NCI-H1436 treated with DMSO at 0.1 percent for 48 hours (cell line): ENCODE results near the gene TP53TG5.
A peak's percentile ranks its signal among the peaks of the same experiment; 100 is the strongest.

Experiments used
- DNase-seq: peaks from one replicate; lab custom pipeline; 2025; lab: John Stamatoyannopoulos, UW

TP53TG5 gene

GRCh38 chr20:45405571-45406259 lies 27.6 kb upstream of the TP53TG5 start:
- DNase-seq = no peak

- no peak for DNase-seq
Measured at GRCh38 chr20:45404438-45404837, 26.3 kb upstream of the TP53TG5 start.

- no peak for DNase-seq
Measured at GRCh38 chr20:45402946-45403345, 24.8 kb upstream of the TP53TG5 start.

DNA sequence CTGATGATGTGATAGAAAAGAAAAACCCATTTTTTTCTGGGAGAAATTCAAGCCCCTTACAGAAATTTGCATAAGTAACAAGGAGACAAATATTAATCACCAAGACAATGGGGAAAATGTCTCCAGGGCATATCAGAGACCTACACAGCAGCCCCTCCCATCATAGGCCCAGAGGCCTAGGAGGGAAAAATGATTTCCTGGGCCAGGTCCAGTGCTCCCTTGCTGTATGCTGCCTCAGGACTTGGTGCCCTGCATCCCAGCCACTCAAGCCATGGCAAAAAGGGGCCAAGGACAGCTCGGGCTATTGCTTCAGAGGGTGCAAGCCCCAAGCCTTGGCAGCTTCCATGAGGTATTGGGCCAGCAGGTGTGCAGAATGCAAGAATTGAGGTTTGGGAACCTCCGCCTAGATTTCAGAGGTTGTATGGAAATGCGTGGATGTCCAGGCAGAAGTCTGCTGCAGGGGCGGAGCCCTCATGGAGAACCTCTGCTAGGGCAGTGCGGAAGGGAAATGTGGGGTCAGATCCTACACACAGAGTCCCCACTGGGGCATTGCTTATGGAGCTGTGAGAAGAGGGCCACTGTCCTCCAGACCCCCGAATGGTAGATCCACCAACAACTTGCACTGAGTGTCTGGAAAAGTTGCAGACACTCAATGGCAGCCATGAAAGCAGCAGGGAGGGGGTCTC lies 22.4 kb upstream of the TP53TG5 start:
- DNase-seq = no peak

DNA sequence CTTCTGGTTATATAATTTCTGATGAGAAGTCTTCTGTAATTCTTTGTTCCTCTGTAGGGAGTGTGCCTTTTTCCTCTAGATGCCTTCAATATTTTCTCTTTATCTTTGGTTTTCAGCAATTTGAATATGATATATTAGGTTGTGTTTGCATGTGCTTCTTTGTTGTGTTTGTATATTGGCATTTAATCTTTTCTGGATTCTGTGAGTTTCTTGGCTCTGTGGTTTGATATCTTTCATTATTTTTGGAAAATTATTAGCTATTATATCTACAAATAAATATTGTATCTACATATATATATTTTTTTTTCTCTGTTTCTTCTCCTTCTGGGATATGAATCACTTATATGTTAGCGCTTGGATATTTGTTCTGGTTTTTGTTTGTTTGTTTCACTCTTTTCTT lies 20.9 kb upstream of the TP53TG5 start:
- DNase-seq = no peak

DNA sequence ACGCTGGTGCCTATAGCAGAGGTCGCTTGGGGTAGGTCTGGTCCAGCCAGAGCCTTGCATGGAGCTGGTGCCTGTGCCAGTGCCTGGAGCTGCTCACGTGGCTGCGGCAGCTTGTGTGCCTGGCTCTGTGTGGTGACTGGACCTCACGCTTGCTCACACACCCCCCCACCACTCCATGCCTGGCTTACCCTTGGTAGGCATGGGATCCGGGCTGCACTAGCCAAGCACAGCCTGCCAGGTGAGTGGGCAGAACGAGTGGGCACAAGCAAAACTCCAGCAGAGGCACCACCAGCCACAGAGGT lies 16.9 kb upstream of the TP53TG5 start:
- no peak for DNase-seq

DNA sequence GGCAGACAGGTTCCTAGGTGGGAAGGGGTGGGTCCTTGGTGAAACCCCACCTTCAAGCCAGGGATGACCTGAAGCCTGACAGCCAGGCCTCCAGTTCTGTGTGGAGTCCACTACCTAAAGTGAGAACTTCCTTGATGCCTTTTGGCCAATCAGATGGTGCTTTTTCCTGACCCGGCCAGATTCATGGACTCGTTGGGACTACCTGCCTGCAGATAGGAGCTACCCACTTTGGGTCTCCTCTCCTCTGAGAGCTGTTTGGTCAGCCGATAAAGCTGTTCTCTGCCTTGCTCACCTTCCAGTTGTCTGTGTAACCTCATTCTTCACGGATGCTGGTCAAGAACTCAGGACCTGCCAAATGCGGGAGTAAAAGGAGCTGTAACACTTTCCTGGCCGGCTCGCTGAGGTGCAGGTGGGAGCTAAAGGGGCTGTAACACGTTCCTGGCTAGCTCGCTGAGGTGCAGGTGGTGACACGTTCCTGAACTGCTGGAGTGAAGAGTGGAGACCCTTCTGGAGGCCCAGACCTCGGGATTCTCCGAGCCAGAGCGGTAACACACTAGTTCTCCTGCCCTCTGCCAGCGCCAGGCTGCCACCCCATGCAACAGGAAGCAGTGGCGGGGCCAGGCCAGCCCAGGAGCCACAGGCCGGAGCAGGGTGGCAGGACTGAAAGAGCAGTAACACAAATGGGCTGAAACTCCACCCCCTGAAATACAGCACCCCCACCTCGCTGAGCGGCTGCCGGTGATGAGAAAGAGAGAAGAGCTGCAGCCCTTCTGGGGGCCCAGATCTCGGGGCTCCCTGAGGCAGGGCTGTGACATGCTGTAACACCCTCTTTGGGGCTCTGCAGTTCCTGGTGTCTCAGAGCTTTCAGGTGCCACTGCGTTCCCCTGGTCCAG lies 16.3 kb upstream of the TP53TG5 start:
- no peak for DNase-seq

- no peak for DNase-seq
Measured at GRCh38 chr20:45392733-45393132, 14.6 kb upstream of the TP53TG5 start.

GRCh38 chr20:45391559-45391958 lies 13.4 kb upstream of the TP53TG5 start:
- DNase-seq = no peak

DNA sequence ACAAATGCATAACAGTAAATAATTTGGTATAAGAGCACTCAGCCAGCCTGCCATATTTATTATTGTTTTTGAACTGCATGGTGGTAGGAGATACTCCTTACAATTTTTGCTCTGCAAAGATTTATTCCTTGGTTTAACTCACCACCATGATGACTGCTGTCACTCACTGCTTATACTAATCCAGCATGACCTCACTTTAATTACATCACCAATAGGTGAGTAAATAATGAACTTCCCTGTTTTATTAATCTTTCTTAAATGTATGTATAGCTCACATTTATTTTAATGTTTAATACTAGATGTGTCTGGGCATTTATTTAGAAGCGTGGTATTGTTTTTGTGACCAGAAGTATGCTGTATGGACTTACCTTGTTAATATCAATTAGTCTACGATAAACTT lies 12.8 kb upstream of the TP53TG5 start:
- no peak for DNase-seq

DNA sequence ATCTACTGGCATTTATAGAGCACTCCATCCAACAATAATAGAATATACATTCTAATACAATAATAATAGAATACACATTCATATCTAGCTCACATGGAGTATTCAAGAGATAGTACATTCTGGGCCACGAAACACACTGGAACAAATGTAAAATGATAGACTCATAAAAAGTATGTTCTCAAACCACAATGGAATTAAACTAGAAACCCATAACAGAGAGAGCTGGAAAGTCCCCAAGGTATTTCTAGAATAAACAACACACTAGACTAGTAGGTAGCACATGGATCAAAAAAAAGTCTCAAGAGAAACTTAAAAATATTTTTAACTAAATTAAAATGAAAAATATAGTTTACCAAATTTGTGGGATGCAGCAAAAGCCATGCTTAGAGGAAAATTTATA lies 9.1 kb upstream of the TP53TG5 start:
- DNase-seq = no peak

- DNase-seq = no peak
Measured at GRCh38 chr20:45377269-45377668, 856 bp downstream of the TP53TG5 start.

DNA sequence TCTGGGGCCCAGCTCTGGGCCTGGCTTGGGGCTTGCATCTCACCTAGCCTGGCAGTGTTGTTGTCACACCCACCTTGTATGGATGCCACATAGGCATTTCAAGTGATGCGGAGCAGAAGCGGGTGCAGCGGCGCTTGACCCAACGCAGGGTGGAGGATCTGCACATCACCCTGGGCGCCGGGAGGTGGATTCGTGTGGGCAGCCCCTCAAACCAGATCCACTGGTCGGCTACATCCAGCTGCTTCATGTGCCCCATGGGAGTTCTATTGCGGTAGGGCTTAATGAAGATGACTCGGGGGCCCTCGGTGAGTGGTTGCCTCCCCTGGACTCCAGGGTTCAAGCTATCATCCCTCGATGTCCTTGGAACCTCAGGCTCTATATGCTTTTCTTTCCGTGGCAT lies 3.2 kb downstream of the TP53TG5 start:
- DNase-seq = no peak

GRCh38 chr20:45374101-45374467 lies 4.0 kb downstream of the TP53TG5 start:
- DNase-seq = no peak

- DNase-seq = peak; percentile 4
Measured at GRCh38 chr20:45373353-45374100, 4.6 kb downstream of the TP53TG5 start.

DNA sequence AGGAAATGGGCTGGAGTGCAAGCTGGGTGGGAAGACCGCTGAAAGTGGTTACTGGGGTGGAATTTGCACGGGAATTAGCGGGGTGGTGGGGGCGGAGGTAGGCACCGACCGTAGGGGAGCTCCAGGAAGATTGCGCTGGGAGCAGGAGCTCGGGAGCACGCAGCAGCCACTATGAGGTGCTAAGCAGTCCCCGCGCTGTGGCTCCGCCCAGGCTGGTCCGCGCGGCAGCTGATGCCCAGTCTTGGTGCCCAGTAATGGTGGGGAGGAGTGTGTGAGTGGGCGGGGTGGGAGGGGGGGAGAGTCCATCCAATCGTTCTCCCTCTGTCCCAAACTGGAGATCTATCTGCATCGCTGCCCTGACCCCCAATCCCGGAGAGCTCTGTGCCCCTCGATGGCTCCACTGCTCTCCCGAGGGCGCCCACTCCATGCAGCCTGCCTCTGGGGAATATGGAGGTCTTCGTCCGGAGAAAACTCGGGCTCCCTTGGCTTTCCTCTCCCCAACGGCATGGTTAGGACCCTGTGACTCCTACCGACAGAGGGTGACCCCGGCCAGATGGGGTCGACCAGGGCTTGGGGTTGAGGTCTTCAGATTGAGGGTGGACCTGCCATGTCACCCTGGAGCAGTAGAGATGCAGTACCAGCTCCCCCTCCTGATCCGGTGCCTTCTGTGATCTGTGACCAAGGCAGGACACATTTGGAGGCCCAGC lies 5.3 kb downstream of the TP53TG5 start:
- DNase-seq = no peak

GRCh38 chr20:45372241-45372640 lies 5.9 kb downstream of the TP53TG5 start:
- no peak for DNase-seq

DNA sequence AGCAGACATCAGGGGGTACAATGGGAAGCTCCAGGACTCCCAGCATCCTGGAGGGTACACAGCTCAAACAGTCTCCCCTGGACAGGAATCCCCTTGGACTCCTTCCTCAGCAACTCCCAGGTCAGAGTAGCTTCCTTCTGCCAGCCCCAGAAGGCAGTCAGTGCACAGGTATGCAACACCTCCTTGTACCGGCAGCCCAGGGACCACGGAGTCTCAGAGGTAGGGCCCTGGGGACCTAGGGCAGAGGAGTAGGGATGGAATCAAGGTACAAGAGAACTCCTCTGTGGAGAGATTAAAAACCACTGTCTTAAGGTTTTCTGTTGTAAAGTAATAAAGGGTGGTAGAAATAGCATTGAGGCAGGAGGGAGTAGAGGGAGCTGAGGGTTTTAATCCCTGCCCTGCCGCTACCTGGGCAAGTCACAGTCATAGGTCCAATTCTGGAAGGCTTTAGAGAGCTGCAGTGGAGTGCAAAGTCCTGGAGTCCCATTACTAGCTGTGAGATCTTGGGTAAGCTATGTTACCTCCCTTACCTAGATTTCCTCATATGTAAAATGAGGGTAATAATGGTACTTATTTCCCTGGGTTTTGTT lies 7.5 kb downstream of the TP53TG5 start:
- no peak for DNase-seq

DNA sequence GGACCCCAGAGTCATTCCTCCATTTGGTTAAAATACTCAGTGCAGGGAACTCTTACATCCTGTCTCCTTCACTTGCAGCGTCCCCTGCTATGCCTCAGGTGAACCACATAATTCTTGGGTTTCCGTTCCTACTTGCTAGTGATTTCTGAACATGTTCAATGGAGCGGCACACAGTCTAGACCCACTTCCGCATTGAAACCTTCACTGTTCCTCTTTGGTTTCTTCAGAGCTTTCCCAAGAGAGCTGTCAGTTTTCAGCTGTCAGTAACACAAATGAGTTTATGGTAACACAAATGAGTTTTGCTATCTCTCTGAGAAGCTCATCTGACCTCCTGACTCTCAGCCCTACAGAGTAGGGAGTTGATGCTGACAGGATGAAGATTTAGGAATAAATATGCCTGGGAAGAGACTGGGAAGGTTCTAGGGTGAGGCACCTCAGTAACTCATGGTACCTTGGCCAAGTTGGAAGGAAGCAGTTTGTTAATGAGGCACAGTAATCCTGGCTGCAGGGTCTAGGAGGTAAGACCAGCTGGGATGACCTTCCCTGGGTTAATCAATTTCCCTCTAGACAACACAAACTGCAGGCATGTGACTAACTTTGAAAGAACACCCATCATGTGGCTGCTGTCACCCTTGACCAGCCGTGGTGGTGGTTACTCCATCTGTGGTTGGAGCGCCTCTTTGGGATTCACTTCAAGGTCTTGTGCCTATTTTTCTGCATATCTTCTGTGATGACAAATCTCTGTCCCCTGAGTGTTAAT lies 9.7 kb downstream of the TP53TG5 start:
- DNase-seq = no peak

DNA sequence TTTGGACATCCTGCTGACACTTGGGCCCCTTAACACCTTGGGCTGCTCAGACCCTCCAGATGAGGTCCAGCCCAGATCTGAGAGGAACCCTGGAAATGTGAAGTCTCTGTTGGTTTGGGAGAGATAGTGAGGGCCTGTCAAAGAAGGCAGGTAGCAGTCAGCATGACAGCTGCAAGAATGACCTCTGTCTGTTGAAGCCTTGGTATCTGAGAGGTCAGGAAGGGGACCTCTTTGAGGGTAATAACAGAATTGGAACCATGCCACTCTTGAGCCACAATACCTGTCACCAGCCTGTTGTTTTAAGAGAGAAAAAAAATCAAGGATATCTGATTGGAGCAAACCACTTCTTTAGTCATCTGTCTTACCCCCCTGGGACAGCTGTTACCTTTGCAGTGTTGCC lies 11.0 kb downstream of the TP53TG5 start:
- no peak for DNase-seq

- DNase-seq = no peak
Measured at GRCh38 chr20:45366631-45367030, 11.5 kb downstream of the TP53TG5 start.
